HepG2 (cell line): ENCODE results near the gene HSDL2. TPM values are rescaled to one million over a fixed set of nuclear protein-coding genes. Genes with fewer than 3 reads are reported as not detected.

Source experiments
- CEBPG ChIP-seq: IDR thresholded peaks from 2 replicates; pipeline ENCODE4 v1.6.1; 2016
- DPF2 ChIP-seq: sonication (generic); formaldehyde crosslinking; IDR thresholded peaks from 2 replicates; pipeline ENCODE4 v1.4.0; 2020; ENCODE audit warnings: mild to moderate bottlenecking, low read depth, missing genetic modification reagents, borderline replicate concordance
- EP300 ChIP-seq, 3 experiments: sonication (generic) in 1 of 3; formaldehyde crosslinking in 1 of 3; IDR thresholded peaks; 2 replicates each; pipeline versions ENCODE4 v1.5.1 to v1.6.1; 2011 to 2020; ENCODE audit warnings: low read depth in 2 of 3, low read length in 2 of 3, borderline replicate concordance in 1 of 3, improper control_type of control experiment in 1 of 3, mild to moderate bottlenecking in 1 of 3, missing genetic modification reagents in 1 of 3, moderate library complexity in 1 of 3
- FOXA3 ChIP-seq: IDR thresholded peaks from 2 replicates; pipeline ENCODE4 v1.6.1; 2016; ENCODE audit warnings: missing genetic modification reagents, missing compliant biosample characterization
- HDAC1 ChIP-seq: sonication (generic); formaldehyde crosslinking; IDR thresholded peaks from 2 replicates; pipeline ENCODE4 v1.5.1; 2020; ENCODE audit warnings: mild to moderate bottlenecking, missing genetic modification reagents
- HDAC2 ChIP-seq: sonication (generic); formaldehyde crosslinking; IDR thresholded peaks from 2 replicates; pipeline ENCODE4 v1.4.0; 2020; ENCODE audit warnings: missing genetic modification reagents
- HMG20B ChIP-seq: conservative IDR thresholded peaks from 2 replicates; pipeline ENCODE4 v1.6.1; 2016; ENCODE audit warnings: missing genetic modification reagents, missing compliant biosample characterization
- MIER3 ChIP-seq: IDR thresholded peaks from 2 replicates; pipeline ENCODE4 v1.6.1; 2016; ENCODE audit warnings: missing compliant biosample characterization, borderline replicate concordance
- PHF21A ChIP-seq: sonication (generic); formaldehyde crosslinking; IDR thresholded peaks from 2 replicates; pipeline ENCODE4 v1.5.0; 2020; ENCODE audit warnings: mild to moderate bottlenecking, missing genetic modification reagents
- PPARG ChIP-seq: conservative IDR thresholded peaks from 2 replicates; pipeline ENCODE4 v1.6.1; 2016; ENCODE audit warnings: missing biosample characterization, missing genetic modification reagents
- SIX4 ChIP-seq: sonication (generic); formaldehyde crosslinking; IDR thresholded peaks from 2 replicates; pipeline ENCODE4 v1.4.0; 2020; ENCODE audit warnings: missing genetic modification reagents
- TBX2 ChIP-seq: sonication (generic); formaldehyde crosslinking; IDR thresholded peaks from 2 replicates; pipeline ENCODE4 v1.5.0; 2020; ENCODE audit warnings: missing genetic modification reagents, mild to moderate bottlenecking, borderline replicate concordance
- ZNF34 ChIP-seq: sonication (generic); formaldehyde crosslinking; IDR thresholded peaks from 2 replicates; pipeline ENCODE4 v1.4.0; 2020; ENCODE audit warnings: mild to moderate bottlenecking, missing genetic modification reagents, borderline replicate concordance
- ZNF614 ChIP-seq: IDR thresholded peaks from 2 replicates; pipeline ENCODE4 v1.6.1; 2018; ENCODE audit warnings: missing biosample characterization, missing genetic modification reagents, inconsistent platforms, borderline replicate concordance
- ZSCAN29 ChIP-seq: sonication (generic); formaldehyde crosslinking; conservative IDR thresholded peaks from 2 replicates; pipeline ENCODE4 v1.4.0; 2020; ENCODE audit warnings: mild to moderate bottlenecking, missing genetic modification reagents
- polyA plus RNA-seq, 8 experiments: library from polyadenylated mRNA; depleted of rRNA in 3 of 8; stranded (reverse) in 7 of 8; unstranded in 1 of 8; fragments of >200 nt; fragmentation: Illumina TruSeq in 4 of 8; extraction: Trizol in 4 of 8; gene quantifications; 2 replicates each; pipeline versions ENCODE4 v1.2.1 to v1.2.3, GENCODE V29; 2011 to 2016; ENCODE audit warnings: low read depth in 4 of 8, missing spikeins in 1 of 8, mixed read lengths in 1 of 8; ENCODE audit not compliant: insufficient read depth in 1 of 8
- total RNA-seq, 5 experiments: library from RNA; depleted of rRNA; stranded (reverse); fragments of >200 nt; fragmentation: Illumina TruSeq; extraction: Trizol; gene quantifications; 2 replicates each; pipeline ENCODE4 v1.2.3, GENCODE V29; 2016; ENCODE audit warnings: low read depth in 1 of 5
- TF ChIP-seq, protein P1 (sequence below): sonication (generic); formaldehyde crosslinking; IDR thresholded peaks from 2 replicates; pipeline ENCODE4 v1.4.0; 2020; ENCODE audit warnings: missing genetic modification reagents, mild to moderate bottlenecking, borderline replicate concordance
- TF ChIP-seq, protein P2 (sequence below): sonication (generic); formaldehyde crosslinking; IDR thresholded peaks from 2 replicates; pipeline ENCODE4 v1.9.0; 2022; ENCODE audit warnings: low read depth, missing genetic modification reagents
- TF ChIP-seq, protein P3 (sequence below): IDR thresholded peaks from 2 replicates; pipeline ENCODE4 v1.6.1; 2016
- TF ChIP-seq, protein P4 (sequence below): sonication (generic); formaldehyde crosslinking; IDR thresholded peaks from 2 replicates; pipeline ENCODE4 v1.4.0; 2020; ENCODE audit warnings: mild to moderate bottlenecking, missing genetic modification reagents, borderline replicate concordance

HSDL2 gene
- total and polyA plus RNA-seq, 2 of the 13 experiments (the other 11 are each of a cell fraction or from before 2014, with no cell fraction given) = 55.3 to 80.2 TPM

DNA sequence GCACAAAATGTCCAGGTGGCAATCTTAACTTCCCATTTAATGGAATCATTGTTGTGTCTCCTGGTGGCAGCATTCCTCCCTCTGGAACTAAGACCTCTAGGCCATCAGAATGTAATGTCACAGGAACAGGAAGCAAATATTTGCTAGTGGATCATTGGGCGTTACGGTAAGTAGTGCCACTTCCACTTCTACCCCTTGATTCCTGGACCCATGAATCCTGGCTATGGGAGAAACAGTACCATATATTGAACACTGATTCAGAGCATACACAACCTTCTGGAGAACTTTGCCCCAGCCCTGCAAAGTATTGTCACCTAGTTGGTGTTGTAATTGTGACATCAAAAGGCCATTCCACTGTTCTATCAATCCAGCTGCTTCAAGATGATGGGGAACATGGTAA, 5.7 kb upstream of the HSDL2 start (continued):
- TF ChIP-seq, protein P1, sequence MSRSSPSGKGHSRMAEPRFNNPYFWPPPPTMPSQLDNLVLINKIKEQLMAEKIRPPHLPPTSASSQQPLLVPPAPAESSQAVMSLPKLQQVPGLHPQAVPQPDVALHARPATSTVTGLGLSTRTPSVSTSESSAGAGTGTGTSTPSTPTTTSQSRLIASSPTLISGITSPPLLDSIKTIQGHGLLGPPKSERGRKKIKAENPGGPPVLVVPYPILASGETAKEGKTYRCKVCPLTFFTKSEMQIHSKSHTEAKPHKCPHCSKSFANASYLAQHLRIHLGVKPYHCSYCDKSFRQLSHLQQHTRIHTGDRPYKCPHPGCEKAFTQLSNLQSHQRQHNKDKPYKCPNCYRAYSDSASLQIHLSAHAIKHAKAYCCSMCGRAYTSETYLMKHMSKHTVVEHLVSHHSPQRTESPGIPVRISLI (CRISPR knock-in tag) = peak; percentile 22; the same call in 1 of the 2 replicates
- TF ChIP-seq TBX2 = peak; percentile 93
- TF ChIP-seq EP300 (IDR thresholded peaks at IDR 0.05; ENCODE audit: low read depth in 2 of 2, low read length in 2 of 2) = peak in 1 of 2 experiments; percentile 69; a peak in 2 of 4 replicates
- peak; percentile 82 for TF ChIP-seq EP300 (CRISPR knock-in tag; IDR thresholded peaks at IDR 0.05; ENCODE audit: borderline replicate concordance)
- peak; percentile 72 for TF ChIP-seq PHF21A (CRISPR knock-in tag)
- 0 out of 2 replicates have a peak, but pooled peaks have one; percentile 23 for TF ChIP-seq ZNF614
- TF ChIP-seq, protein P2, sequence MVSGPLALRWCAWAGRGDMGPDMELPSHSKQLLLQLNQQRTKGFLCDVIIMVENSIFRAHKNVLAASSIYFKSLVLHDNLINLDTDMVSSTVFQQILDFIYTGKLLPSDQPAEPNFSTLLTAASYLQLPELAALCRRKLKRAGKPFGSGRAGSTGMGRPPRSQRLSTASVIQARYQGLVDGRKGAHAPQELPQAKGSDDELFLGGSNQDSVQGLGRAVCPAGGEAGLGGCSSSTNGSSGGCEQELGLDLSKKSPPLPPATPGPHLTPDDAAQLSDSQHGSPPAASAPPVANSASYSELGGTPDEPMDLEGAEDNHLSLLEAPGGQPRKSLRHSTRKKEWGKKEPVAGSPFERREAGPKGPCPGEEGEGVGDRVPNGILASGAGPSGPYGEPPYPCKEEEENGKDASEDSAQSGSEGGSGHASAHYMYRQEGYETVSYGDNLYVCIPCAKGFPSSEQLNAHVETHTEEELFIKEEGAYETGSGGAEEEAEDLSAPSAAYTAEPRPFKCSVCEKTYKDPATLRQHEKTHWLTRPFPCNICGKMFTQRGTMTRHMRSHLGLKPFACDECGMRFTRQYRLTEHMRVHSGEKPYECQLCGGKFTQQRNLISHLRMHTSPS (CRISPR knock-in tag) = peak; percentile 79; the same call in 1 of the 2 replicates
- peak; percentile 74; the same call in 1 of the 2 replicates for TF ChIP-seq MIER3 (CRISPR knock-in tag)
- TF ChIP-seq HDAC2 (CRISPR knock-in tag) = peak; percentile 88
- TF ChIP-seq FOXA3 (CRISPR knock-in tag) = peak; percentile 82
- TF ChIP-seq HDAC1 (CRISPR knock-in tag) = peak; percentile 79; the same call in 1 of the 2 replicates
- TF ChIP-seq, protein P3, sequence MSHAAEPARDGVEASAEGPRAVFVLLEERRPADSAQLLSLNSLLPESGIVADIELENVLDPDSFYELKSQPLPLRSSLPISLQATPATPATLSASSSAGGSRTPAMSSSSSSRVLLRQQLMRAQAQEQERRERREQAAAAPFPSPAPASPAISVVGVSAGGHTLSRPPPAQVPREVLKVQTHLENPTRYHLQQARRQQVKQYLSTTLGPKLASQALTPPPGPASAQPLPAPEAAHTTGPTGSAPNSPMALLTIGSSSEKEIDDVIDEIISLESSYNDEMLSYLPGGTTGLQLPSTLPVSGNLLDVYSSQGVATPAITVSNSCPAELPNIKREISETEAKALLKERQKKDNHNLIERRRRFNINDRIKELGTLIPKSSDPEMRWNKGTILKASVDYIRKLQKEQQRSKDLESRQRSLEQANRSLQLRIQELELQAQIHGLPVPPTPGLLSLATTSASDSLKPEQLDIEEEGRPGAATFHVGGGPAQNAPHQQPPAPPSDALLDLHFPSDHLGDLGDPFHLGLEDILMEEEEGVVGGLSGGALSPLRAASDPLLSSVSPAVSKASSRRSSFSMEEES (CRISPR knock-in tag) = 0 out of 2 replicates have a peak, but pooled peaks have one; percentile 50
- TF ChIP-seq HMG20B (CRISPR knock-in tag) = peak; percentile 82; the same call in 1 of the 2 replicates
- TF ChIP-seq ZSCAN29 (CRISPR knock-in tag) = peak; percentile 59; the same call in 1 of the 2 replicates
- TF ChIP-seq PPARG = peak; percentile 90
- TF ChIP-seq DPF2 (CRISPR knock-in tag) = peak; percentile 73; the same call in 1 of the 2 replicates
- TF ChIP-seq, protein P4, sequence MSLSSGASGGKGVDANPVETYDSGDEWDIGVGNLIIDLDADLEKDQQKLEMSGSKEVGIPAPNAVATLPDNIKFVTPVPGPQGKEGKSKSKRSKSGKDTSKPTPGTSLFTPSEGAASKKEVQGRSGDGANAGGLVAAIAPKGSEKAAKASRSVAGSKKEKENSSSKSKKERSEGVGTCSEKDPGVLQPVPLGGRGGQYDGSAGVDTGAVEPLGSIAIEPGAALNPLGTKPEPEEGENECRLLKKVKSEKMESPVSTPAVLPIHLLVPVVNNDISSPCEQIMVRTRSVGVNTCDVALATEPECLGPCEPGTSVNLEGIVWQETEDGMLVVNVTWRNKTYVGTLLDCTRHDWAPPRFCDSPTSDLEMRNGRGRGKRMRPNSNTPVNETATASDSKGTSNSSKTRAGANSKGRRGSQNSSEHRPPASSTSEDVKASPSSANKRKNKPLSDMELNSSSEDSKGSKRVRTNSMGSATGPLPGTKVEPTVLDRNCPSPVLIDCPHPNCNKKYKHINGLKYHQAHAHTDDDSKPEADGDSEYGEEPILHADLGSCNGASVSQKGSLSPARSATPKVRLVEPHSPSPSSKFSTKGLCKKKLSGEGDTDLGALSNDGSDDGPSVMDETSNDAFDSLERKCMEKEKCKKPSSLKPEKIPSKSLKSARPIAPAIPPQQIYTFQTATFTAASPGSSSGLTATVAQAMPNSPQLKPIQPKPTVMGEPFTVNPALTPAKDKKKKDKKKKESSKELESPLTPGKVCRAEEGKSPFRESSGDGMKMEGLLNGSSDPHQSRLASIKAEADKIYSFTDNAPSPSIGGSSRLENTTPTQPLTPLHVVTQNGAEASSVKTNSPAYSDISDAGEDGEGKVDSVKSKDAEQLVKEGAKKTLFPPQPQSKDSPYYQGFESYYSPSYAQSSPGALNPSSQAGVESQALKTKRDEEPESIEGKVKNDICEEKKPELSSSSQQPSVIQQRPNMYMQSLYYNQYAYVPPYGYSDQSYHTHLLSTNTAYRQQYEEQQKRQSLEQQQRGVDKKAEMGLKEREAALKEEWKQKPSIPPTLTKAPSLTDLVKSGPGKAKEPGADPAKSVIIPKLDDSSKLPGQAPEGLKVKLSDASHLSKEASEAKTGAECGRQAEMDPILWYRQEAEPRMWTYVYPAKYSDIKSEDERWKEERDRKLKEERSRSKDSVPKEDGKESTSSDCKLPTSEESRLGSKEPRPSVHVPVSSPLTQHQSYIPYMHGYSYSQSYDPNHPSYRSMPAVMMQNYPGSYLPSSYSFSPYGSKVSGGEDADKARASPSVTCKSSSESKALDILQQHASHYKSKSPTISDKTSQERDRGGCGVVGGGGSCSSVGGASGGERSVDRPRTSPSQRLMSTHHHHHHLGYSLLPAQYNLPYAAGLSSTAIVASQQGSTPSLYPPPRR (CRISPR knock-in tag) = peak; percentile 89
- peak; percentile 68 for TF ChIP-seq CEBPG (CRISPR knock-in tag)
- peak; percentile 10; the same call in 1 of the 2 replicates for TF ChIP-seq SIX4
- 0 out of 2 replicates have a peak, but pooled peaks have one; percentile 66 for TF ChIP-seq ZNF34 (CRISPR knock-in tag)
